Vagina (tissue), 2 donors: ENCODE data around the gene TMEM243.

ENCODE experiments used
- POLR2AphosphoS5 ChIP-seq, 2 donors: sonication (generic); formaldehyde crosslinking; IDR thresholded peaks; one replicate each; pipeline ENCODE4 v1.9.0; 2017; ENCODE audit warnings: antibody characterized with exemption in 2 of 2, mild to moderate bottlenecking in 2 of 2, low read depth in 1 of 2; ENCODE audit not compliant: insufficient read depth in 1 of 2
- TF ChIP-seq, protein P1 (sequence below), 3 experiments: fragments of 450-650 bp in 2 of 3; fragments of 200-600 bp in 1 of 3; sonication (generic) in 1 of 3; IDR thresholded peaks; one replicate each; pipeline ENCODE4 v1.5.1; 2017 to 2019; ENCODE audit warnings: antibody characterized with exemption in 3 of 3, mild to moderate bottlenecking in 2 of 3, moderate library complexity in 2 of 3

- TF ChIP-seq, protein P1, sequence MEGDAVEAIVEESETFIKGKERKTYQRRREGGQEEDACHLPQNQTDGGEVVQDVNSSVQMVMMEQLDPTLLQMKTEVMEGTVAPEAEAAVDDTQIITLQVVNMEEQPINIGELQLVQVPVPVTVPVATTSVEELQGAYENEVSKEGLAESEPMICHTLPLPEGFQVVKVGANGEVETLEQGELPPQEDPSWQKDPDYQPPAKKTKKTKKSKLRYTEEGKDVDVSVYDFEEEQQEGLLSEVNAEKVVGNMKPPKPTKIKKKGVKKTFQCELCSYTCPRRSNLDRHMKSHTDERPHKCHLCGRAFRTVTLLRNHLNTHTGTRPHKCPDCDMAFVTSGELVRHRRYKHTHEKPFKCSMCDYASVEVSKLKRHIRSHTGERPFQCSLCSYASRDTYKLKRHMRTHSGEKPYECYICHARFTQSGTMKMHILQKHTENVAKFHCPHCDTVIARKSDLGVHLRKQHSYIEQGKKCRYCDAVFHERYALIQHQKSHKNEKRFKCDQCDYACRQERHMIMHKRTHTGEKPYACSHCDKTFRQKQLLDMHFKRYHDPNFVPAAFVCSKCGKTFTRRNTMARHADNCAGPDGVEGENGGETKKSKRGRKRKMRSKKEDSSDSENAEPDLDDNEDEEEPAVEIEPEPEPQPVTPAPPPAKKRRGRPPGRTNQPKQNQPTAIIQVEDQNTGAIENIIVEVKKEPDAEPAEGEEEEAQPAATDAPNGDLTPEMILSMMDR (IDR thresholded peaks at IDR 0.05), result no peak
- no peak for TF ChIP-seq POLR2AphosphoS5 (IDR thresholded peaks at IDR 0.05; ENCODE audit: insufficient read depth in 1 of 2, low read depth in 1 of 2)
These were observed 40.4 kb downstream of the TMEM243 start for GRCh38 chr7:87179180-87179579.
